Activated effector memory CD4-positive, alpha-beta T cell treated with anti-CD3 and anti-CD28 coated beads, Interleukin-2, amount 50 U/mL, for 16 hours (primary cell): ENCODE data around the gene PPP2R5D.
"Not testable (repeated sequence)": the region's sequence is repeated elsewhere in the genome, so short reads cannot be mapped to it uniquely, and the experiment has no call there.

Experiments
- DNase-seq: peaks from one replicate; pipeline ENCODE4 v3.0.0-alpha.2; 2020

PPP2R5D gene

GRCh38 chr6:43033496-43034189, 49.3 kb downstream of the PPP2R5D start:
- no peak for DNase-seq

DNA sequence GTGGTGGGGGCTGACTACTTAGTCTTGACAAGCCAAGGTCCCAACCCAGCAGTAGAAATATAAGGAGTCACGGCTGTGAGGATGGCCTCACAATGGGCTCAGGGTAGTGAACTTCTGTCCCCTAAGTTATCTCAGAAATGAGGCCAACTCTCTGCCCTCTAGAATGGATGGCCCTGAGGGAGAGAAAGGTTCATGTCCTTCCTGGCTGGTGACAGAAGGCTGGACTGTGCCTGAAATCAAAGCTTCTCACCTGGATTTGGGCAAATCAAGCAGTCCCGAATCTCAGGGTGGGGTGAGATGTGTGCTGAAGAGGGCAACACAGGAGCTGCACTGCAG, 49.8 kb downstream of the PPP2R5D start:
- DNase-seq = no peak

- DNase-seq = no peak
Observed at GRCh38 chr6:43035495-43036194, 51.3 kb downstream of the PPP2R5D start.

DNA sequence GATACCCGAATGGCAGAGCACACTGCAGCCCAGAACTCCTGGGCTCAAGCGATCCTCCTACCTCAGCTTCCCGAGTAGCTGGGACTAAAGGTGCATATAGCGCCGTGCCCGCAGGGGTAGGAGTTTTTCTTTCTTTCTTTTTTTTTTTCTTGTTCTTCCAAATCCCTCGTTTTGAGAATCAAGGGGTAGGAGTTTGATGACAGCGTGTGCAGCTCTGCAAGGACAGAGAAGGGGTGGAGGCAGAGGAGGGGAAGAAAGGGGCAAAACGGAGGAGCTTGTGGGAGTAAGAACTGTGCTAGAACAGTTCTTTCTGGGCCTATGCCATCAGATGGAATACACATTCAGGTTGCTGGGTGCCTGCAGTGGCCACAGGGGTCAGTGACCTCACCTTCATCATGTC, 52.3 kb downstream of the PPP2R5D start:
- no peak for DNase-seq

- DNase-seq = no peak
Observed at GRCh38 chr6:43037197-43037596, 52.8 kb downstream of the PPP2R5D start.

- no peak for DNase-seq
Observed at GRCh38 chr6:43037706-43038105, 53.3 kb downstream of the PPP2R5D start.

DNA sequence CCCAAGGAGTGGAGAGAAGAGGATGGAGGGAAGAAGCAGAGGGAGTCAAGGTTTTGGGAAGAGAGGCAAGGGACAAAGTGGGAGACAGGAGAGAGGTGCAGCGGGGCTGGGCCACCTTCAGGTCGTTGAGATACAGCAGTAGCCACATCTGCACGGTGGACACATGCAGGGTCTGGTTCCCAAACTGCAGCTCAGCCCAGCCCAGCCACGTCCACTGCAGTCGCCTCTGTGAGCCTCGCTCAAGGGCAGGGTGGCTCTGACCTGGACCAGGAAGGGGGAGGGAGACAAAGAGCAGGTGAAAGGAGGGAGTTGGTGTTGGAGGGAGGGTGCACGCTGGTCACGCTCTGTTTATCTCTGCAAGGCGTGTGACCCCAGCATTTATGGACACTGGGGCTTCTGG, 54.4 kb downstream of the PPP2R5D start:
- DNase-seq = no peak

DNA sequence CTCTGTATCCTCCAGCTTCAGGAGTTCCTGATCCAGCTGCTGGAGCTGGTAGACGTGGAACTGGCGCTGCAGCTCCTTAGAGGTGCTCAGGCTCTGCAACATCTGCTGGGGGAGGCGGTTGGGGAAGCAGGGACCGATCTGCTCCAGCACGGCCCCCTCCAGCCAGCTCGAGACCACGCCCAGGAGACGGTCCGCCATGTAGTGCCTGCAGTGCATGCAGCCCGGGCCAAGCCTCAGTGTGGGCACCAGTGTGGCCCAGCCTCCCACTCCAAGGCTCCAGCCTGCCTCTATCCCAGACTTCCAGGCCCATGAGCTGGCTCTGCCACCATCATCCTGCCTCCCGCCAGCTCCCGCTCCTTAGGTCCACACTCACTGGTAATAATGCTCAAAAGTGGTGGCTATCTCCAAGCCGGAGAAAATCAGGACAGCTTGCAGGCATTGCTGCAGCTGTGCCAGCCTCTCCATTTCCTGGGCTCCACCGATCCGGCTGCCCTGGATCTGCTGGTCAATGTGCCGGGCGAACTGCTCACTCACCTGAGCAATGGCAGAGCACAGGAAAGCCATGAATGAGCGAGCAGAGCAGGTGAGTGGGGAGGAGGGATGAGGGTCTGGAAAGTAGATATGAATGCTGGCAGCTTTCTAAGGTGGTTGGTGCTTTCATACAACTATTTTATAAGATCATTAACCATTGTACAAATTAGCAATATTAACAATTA, 56.3 kb downstream of the PPP2R5D start:
- DNase-seq = no peak

DNA sequence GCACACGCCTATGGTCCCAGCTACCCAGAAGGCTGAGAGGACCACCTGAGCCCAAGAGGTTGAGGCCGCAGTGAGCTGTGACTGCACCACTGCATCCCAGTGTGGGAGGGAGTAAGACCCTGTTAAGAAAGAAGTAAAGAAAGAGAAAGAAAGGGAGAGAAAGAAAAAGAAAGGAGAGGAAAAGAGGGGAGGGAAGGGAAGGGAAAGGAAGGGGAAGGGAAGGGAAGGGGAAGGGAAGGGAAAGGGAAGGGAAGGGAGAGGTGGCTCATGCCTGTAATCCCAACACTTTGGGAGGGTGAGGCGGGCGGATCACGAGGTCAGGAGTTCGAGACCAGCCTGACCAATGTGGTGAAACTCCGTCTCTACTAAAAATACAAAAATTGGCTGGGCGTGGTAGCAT, 57.1 kb downstream of the PPP2R5D start:
- DNase-seq = not testable (repeated sequence)

GRCh38 chr6:43043310-43043709, 58.9 kb downstream of the PPP2R5D start:
- no peak for DNase-seq

DNA sequence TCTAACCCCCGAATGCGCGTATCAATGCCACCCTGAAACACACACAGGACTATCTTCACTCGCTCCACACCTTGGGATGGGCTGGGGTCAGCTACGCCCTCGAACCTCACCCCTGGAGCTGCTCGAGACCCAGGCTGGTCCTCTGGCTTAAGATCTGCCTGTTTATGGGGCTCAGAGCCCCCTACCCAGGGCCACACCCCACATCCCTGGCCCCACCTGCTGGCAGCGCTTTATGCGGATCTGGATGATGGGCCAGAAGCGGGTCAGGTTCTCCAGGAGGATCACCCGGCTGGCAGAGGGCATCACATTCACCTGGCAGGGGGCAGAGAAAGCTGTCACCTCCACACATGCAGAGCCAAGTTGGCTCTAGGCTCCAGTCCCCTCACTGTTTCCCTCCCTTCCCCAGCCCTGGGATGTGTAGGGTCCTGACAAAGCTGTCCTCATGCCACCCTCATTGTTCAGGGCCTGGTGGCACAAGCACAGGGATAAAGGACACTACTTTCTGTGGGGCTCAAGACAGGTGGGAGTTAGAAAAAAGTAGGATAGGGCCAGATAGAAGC, 61.1 kb downstream of the PPP2R5D start:
- DNase-seq = no peak

DNA sequence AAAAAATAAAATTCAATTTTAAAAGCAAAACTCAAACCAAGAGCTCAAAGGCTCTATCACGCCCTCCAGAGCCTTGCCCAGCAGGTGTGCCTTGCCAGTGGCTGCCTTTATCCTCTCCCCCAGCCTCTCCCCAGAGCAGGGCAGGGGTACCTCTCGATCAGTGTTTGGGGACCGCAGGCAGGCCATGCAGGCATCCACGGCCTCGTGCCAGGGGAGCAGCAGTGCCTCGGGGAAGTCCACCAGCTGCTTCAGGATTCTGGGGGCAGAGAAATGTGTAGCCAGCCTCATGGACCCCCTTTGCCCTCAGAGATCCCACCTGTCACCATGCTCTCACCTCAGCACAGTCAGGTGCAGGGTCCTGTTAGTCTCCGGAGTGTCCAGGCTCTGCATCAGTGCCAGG, 63.6 kb downstream of the PPP2R5D start:
- no peak for DNase-seq

- DNase-seq = no peak
Observed at GRCh38 chr6:43050981-43051380, 66.6 kb downstream of the PPP2R5D start.

- DNase-seq = no peak
Observed at GRCh38 chr6:43052225-43052841, 68.0 kb downstream of the PPP2R5D start.

- DNase-seq = no peak
Observed at GRCh38 chr6:43052842-43053544, 68.6 kb downstream of the PPP2R5D start.

DNA sequence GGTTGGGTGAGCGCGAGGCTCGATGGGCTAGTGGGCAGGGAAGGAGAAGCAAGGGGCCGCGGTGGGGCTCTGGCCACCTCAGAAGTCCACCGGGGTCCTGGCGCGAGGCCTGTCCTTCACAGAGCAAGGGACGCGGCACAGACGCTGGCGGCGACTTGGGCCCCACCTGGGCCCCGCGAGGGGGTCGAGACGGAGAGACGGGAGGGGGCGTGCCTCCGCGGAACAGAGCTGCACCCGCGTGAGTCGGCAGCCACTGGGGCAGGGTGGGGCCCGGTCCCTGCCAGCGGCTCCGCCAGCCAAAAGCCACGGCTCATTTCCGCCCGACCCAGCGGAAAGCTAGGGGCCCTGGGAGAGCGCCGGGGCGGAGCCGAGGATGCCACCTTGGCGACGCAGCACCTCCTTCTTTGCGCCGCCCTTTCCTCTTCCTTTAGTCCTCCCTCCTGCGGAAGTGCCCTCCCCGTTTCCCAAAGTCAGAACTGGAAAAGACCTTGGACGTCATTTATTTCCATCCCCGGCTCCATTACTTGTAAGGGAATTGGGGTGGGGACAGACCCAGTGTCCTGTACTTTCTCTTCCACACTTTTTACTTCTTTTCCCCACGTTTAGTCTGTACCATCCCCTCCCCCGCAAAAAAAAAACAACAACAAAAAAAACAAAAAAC, 69.3 kb downstream of the PPP2R5D start, which contains the start of gene CUL7:
Gene CUL7 (minus strand): TSS at position 307 of the 661 bp plus-strand sequence. CDS start 1,063 bp downstream, outside the sequence.
- peak; percentile 97 for DNase-seq

- DNase-seq = no peak
Observed at GRCh38 chr6:43054206-43054943, 70.0 kb downstream of the PPP2R5D start.

DNA sequence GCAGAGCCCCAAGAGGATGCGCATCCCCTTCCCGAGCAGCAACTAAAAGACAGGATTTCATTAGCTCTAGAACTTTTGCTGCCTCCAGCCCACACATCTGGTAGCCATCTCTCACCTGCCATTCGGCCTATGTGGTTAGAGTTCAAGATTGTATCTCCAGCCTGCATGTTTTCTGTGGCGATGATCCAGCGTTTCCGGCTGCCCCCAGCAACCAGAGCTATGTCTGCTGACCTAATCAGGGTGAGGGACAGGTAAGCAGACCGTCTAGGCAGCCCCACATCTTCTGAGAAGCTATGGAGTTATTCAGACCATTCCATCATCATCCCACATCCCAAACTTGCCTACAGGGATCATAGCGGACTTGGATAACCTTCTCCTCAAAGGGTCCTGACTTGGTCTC, 71.6 kb downstream of the PPP2R5D start:
- DNase-seq = no peak

DNA sequence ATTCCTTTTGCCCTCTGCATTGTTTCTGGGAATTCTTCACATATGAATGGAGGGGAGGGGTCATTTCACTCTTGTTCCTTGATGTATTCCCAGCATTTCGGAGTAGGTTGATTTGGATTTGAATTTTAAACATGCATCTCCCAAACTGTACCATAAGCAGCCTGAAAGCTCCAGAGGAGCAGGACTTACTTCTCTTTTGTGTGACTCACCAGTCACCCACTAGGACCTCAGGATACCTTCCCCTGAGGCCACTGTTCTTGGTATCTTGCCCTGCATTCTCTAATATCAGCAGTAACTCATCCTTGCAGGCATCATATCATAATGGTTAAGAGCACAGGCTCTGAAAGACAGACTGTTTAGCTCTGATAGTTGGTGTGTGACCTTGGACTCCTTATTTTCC, 74.2 kb downstream of the PPP2R5D start:
- no peak for DNase-seq

- peak; percentile 99 for DNase-seq
Observed at GRCh38 chr6:43059168-43060033, 75.0 kb downstream of the PPP2R5D start, which contains the start of the genes KLC4 and MRPL2. KLC4 (plus strand) TSS chr6:43059631; CDS start chr6:43061336, 1,705 bp downstream. MRPL2 (minus strand) TSS chr6:43059434; CDS start chr6:43059381, 53 bp downstream.
